HG03139 (cell line): Measurements from ENCODE around the gene PLAU.
A peak's percentile ranks its signal among the peaks of the same experiment; 100 is the strongest.
"Not testable (repeated sequence)": the region's sequence is repeated elsewhere in the genome, so short reads cannot be mapped to it uniquely, and the experiment has no call there.

Source experiments
- ATAC-seq: cut with Tn5 transposase; IDR thresholded peaks from one replicate; pipeline ENCODE4 v1.9.1; 2021; ENCODE audit not compliant: unreplicated experiment

PLAU gene

GRCh38 chr10:73876566-73876965, 34.4 kb upstream of the PLAU start:
- ATAC-seq: no peak

GRCh38 chr10:73876971-73877370, 34.0 kb upstream of the PLAU start:
- no peak for ATAC-seq

- ATAC-seq: no peak
Measured at GRCh38 chr10:73877533-73878160, 33.3 kb upstream of the PLAU start.

GRCh38 chr10:73878365-73878764, 32.6 kb upstream of the PLAU start:
- ATAC-seq: no peak

- ATAC-seq: peak; percentile 91
Measured at GRCh38 chr10:73879296-73880173, 31.4 kb upstream of the PLAU start.

- no peak for ATAC-seq
Measured at GRCh38 chr10:73881221-73881919, 29.6 kb upstream of the PLAU start.

GRCh38 chr10:73884017-73884416, 26.9 kb upstream of the PLAU start:
- ATAC-seq: no peak

GRCh38 chr10:73886085-73886529, 24.8 kb upstream of the PLAU start:
- ATAC-seq: peak; percentile 67

GRCh38 chr10:73886661-73887293, 24.2 kb upstream of the PLAU start:
- ATAC-seq: no peak

GRCh38 chr10:73887294-73888039, 23.5 kb upstream of the PLAU start:
- no peak for ATAC-seq

- no peak for ATAC-seq
Measured at GRCh38 chr10:73888514-73888913, 22.4 kb upstream of the PLAU start.

- ATAC-seq: no peak
Measured at GRCh38 chr10:73889014-73889413, 21.9 kb upstream of the PLAU start.

- ATAC-seq: not testable (repeated sequence)
Measured at GRCh38 chr10:73889416-73889815, 21.5 kb upstream of the PLAU start.

GRCh38 chr10:73890261-73890660, 20.7 kb upstream of the PLAU start:
- ATAC-seq: no peak

- ATAC-seq: not testable (repeated sequence)
Measured at GRCh38 chr10:73890830-73891229, 20.1 kb upstream of the PLAU start.

GRCh38 chr10:73891540-73891939, 19.4 kb upstream of the PLAU start:
- ATAC-seq: no peak

- no peak for ATAC-seq
Measured at GRCh38 chr10:73892310-73893030, 18.5 kb upstream of the PLAU start.

GRCh38 chr10:73893426-73893825, 17.5 kb upstream of the PLAU start:
- ATAC-seq: no peak

- no peak for ATAC-seq
Measured at GRCh38 chr10:73894245-73894971, 16.5 kb upstream of the PLAU start.
